Activated gamma-delta T cell treated with Interleukin-2 at 50 U/mL for 16 hours (primary cell): ENCODE measurements around the gene GRM4.

Source experiments
- DNase-seq: peaks from one replicate; pipeline ENCODE4 v3.0.0-alpha.2; 2020

The GRM4 gene

GRCh38 chr6:33975661-33976436, 170.0 kb downstream of the GRM4 start:
- DNase-seq: no peak

DNA sequence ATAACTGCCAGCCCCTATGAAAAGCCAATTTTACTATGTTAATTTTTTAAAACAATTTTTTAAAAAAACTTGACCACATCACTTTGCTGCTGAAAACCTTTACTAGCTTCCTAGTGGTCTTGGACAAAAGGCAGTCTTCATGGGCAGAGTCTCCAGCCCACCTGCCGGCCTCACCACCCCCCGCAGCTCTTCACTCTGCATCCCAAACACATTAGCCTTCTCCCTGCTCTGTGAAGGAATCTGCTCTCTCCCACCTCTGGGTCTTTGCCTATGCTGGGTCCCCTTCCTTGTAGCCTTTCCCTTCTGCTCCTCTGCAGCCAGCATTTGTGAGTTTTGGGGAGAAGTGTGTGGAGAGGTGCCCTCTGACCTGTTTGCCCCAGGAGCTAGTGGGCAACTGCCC, 171.4 kb downstream of the GRM4 start:
- no peak for DNase-seq

GRCh38 chr6:33974030-33974429, 171.9 kb downstream of the GRM4 start:
- DNase-seq: no peak

DNA sequence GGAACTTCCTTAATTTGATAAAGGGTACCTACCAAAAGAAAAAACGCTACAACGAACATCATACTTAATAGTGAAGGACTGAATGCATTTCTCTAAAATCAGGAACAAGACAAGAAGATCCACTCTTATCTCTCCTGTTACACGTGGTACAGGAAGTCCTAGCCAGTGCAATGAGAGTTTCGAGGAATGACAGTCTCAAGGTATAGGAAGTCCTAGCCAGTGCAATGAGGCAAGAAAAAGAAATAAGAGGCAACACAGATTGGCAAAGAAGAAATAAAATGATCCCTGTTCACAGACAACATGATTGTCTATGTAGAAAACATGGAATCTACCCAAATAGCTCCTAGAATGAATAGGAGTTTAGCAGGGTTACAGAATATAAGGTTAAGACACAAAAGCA, 174.3 kb downstream of the GRM4 start:
- no peak for DNase-seq
